Endothelial cell of umbilical vein (primary cell): Measurements from ENCODE around the gene PNPLA7. TPM values are rescaled to one million over a fixed set of nuclear protein-coding genes. Genes with fewer than 3 reads are reported as not detected.
A peak's percentile ranks its signal among the peaks of the same experiment; 100 is the strongest.
"Not testable (repeated sequence)": the region's sequence is repeated elsewhere in the genome, so short reads cannot be mapped to it uniquely, and the experiment has no call there.

ENCODE experiments used
- BruUV-seq: library from RNA; stranded (reverse); fragments of 400-500 nt; replicated peaks from 2 replicates; lab custom pipeline; 2021; lab: Mats Ljungman, UMichigan
- CTCF ChIA-PET: fragments of 300-600, 350-600 bp; sonication (Branson Sonifier 250); formaldehyde crosslinking; loops from one replicate; lab custom pipeline; 2021; ENCODE audit warnings: antibody characterized with exemption, inconsistent platforms; lab: Charles Lee
- POLR2A ChIA-PET: fragments of 300-600, 350-600 bp; sonication (Branson Sonifier 250); formaldehyde crosslinking; loops from one replicate; lab custom pipeline; 2021; ENCODE audit warnings: antibody characterized with exemption, inconsistent platforms; lab: Charles Lee
- DNase-seq: peaks from one replicate; pipeline ENCODE4 v3.0.0-alpha.2; 2011; ENCODE audit warnings: low read depth, low spot score
- FAIRE-seq: peaks from 2 replicates; lab custom pipeline; 2011; peaks lifted over from hg19 to GRCh38; lab: Jason Lieb, UNC
- H2AFZ ChIP-seq: 2 replicates; pipeline ENCODE4 v1.6.0; 2012; ENCODE audit warnings: low read depth, low read length, control low read depth, inconsistent platforms
- H3K27ac ChIP-seq: 2 replicates; pipeline ENCODE4 v1.5.1; 2011; ENCODE audit warnings: low read depth, mild to moderate bottlenecking, control low read depth, low read length, moderate library complexity; ENCODE audit not compliant: insufficient read depth
- H3K27me3 ChIP-seq, 2 experiments: 2 replicates each; pipeline versions ENCODE4 v1.6.0 to v1.6.1; 2011; ENCODE audit warnings: low read length in 2 of 2, mixed read lengths in 1 of 2; ENCODE audit not compliant: control insufficient read depth in 2 of 2, insufficient read depth in 2 of 2
- H3K36me3 ChIP-seq, 2 experiments: 2 replicates in 1 of 2; 3 replicates in 1 of 2; pipeline ENCODE4 v1.5.1; 2011; ENCODE audit warnings: low read length in 2 of 2, mild to moderate bottlenecking in 1 of 2, moderate library complexity in 1 of 2; ENCODE audit not compliant: control insufficient read depth in 2 of 2, insufficient read depth in 2 of 2; ENCODE audit errors: extremely low read depth in 1 of 2
- H3K4me1 ChIP-seq: 3 replicates; pipeline ENCODE4 v1.5.1; 2011; ENCODE audit warnings: mild to moderate bottlenecking, low read length; ENCODE audit not compliant: control insufficient read depth, insufficient read depth; ENCODE audit errors: extremely low read depth
- H3K4me2 ChIP-seq: 2 replicates; pipeline ENCODE4 v1.6.1; 2011; ENCODE audit warnings: low read length, control low read depth, mixed read lengths; ENCODE audit not compliant: insufficient read depth
- H3K4me3 ChIP-seq, 3 experiments: fragments of 200-600 bp in 1 of 3; sonication (generic), shearing (Covaris generic) in 1 of 3; replicated peaks in 1 of 3; 2 replicates each; pipeline ENCODE4 v1.5.1; 2011 to 2016; ENCODE audit warnings: control low read depth in 3 of 3, low read length in 3 of 3, mild to moderate bottlenecking in 2 of 3, inconsistent platforms in 1 of 3, low read depth in 1 of 3, moderate library complexity in 1 of 3; ENCODE audit not compliant: insufficient read depth in 1 of 3
- H3K79me2 ChIP-seq: 2 replicates; pipeline ENCODE4 v1.6.0; 2012; ENCODE audit warnings: low read length, inconsistent platforms; ENCODE audit not compliant: control insufficient read depth, insufficient read depth
- H3K9ac ChIP-seq: replicated peaks from 2 replicates; pipeline ENCODE3; 2011; ENCODE audit warnings: low read length, control low read depth; ENCODE audit not compliant: insufficient read depth; ENCODE audit errors: extremely low read depth
- H3K9me1 ChIP-seq: replicated peaks from 3 replicates; pipeline ENCODE4 v1.6.0; 2011; ENCODE audit warnings: mild to moderate bottlenecking, low read length; ENCODE audit not compliant: control insufficient read depth, insufficient read depth; ENCODE audit errors: extremely low read depth
- H3K9me3 ChIP-seq: replicated peaks from 2 replicates; pipeline ENCODE4 v1.5.1; 2012; ENCODE audit warnings: low read length, inconsistent platforms; ENCODE audit not compliant: control insufficient read depth, insufficient read depth
- H4K20me1 ChIP-seq: replicated peaks from 2 replicates; pipeline ENCODE3; 2011; ENCODE audit warnings: mild to moderate bottlenecking, low read length; ENCODE audit not compliant: control insufficient read depth, insufficient read depth; ENCODE audit errors: extremely low read depth
- CTCF ChIP-seq, 2 donors: IDR thresholded peaks; 1 replicate in 1 of 2; 2 replicates in 1 of 2; pipeline ENCODE4 v1.5.1; 2011; ENCODE audit warnings: low read length in 2 of 2, mild to moderate bottlenecking in 2 of 2, moderate library complexity in 2 of 2, control low read depth in 1 of 2, inconsistent platforms in 1 of 2, low read depth in 1 of 2; ENCODE audit not compliant: insufficient read depth in 1 of 2; ENCODE audit errors: extremely low read depth in 1 of 2
- EZH2 ChIP-seq: IDR thresholded peaks from 2 replicates; pipeline ENCODE4 v1.6.1; 2012; ENCODE audit warnings: borderline replicate concordance, low read depth, mild to moderate bottlenecking, moderate library complexity, low read length, inconsistent platforms; ENCODE audit not compliant: severe bottlenecking
- FOS ChIP-seq: IDR thresholded peaks from 2 replicates; pipeline ENCODE4 v1.6.1; 2011; ENCODE audit warnings: mild to moderate bottlenecking, low read length, moderate library complexity, borderline replicate concordance; ENCODE audit not compliant: insufficient read depth
- GATA2 ChIP-seq: IDR thresholded peaks from 2 replicates; pipeline ENCODE4 v1.7.0; 2011; ENCODE audit warnings: low read depth, mild to moderate bottlenecking, moderate library complexity, mixed read lengths, low read length; ENCODE audit not compliant: insufficient read length, insufficient read depth
- JUN ChIP-seq: IDR thresholded peaks from 2 replicates; pipeline ENCODE4 v1.6.1; 2011; ENCODE audit warnings: borderline replicate concordance, low read depth; ENCODE audit not compliant: insufficient read length, insufficient read depth
- MAX ChIP-seq: IDR thresholded peaks from 2 replicates; pipeline ENCODE4 v1.6.1; 2011; ENCODE audit not compliant: insufficient read depth, insufficient read length
- MYC ChIP-seq: IDR thresholded peaks from one replicate; pipeline ENCODE4 v1.6.1; 2011; ENCODE audit warnings: mild to moderate bottlenecking, low read depth, low read length
- POLR2A ChIP-seq: IDR thresholded peaks from 2 replicates; pipeline ENCODE4 v1.6.1; 2012; ENCODE audit warnings: low read depth, mild to moderate bottlenecking, control low read depth, low read length
- POLR2AphosphoS5 ChIP-seq: IDR thresholded peaks from 2 replicates; pipeline ENCODE4 v1.6.1; 2012; ENCODE audit warnings: low read depth, mild to moderate bottlenecking, control low read depth, low read length, moderate library complexity; ENCODE audit not compliant: insufficient read depth
- dilution Hi-C: fragments of 300-500 bp; cut with MboI; formaldehyde crosslinking; loops from one replicate; pipeline ENCODE4 v1.15.0; 2019; ENCODE audit warnings: low sequenced_read_pairs; ENCODE audit not compliant: extremely low pct_ligation_motif_present
- intact Hi-C: fragments of 100-400 bp; cut with micrococcal nuclease; formaldehyde crosslinking; loops from one replicate; pipeline ENCODE4 v1.10.0; 2022
- polyA plus RNA-seq, 4 experiments: library from polyadenylated mRNA; depleted of rRNA in 3 of 4; stranded (reverse) in 3 of 4; unstranded in 1 of 4; fragments of >200 nt; gene quantifications; 2 replicates each; pipeline versions ENCODE4 v1.2.1 to v1.2.3, GENCODE V29; 2011 to 2012; ENCODE audit warnings: missing spikeins in 1 of 4
- total RNA-seq: library from RNA; stranded (reverse); gene quantifications from 2 replicates; pipeline ENCODE4 v1.2.3, GENCODE V29; 2021

PNPLA7 gene
- total and polyA plus RNA-seq, 2 donors (not counting 3 experiments of a cell fraction or from before 2014, with no cell fraction given): 1.0 to 1.9 TPM

GRCh38 chr9:137550958-137551263 lies 709 bp upstream of the PNPLA7 start:
- dilution Hi-C loops, POLR2A ChIA-PET, H3K9me1 ChIP-seq, H3K9me3 ChIP-seq, H4K20me1 ChIP-seq, H3K27me3 ChIP-seq, H3K79me2 ChIP-seq, DNase-seq, CTCF ChIA-PET, BruUV-seq, FAIRE-seq, H3K4me1 ChIP-seq, H3K36me3 ChIP-seq: not testable (repeated sequence)
- H3K4me2 ChIP-seq: peak overlapping the region; percentile 84
- intact Hi-C loops: loop anchor here (1.0 to 2.0 kb wide), 2 partner anchors 39 to 68 kb away; partner anchors contain the start of genes EHMT1 and ZMYND19
- H3K27ac ChIP-seq: peak overlapping the region; percentile 49
- peak overlapping the region; percentile 54 to 64 (median 61) for H3K4me3 ChIP-seq
- H3K9ac ChIP-seq: peak overlapping the region; percentile 55
- H2AFZ ChIP-seq: peak overlapping the region; percentile 76

GRCh38 chr9:137547687-137548543 lies 2.3 kb downstream of the PNPLA7 start:
- Histone ChIP-seq H3K36me3 (no peaks in the 10 kb centered on the region), H3K9me1 (no peaks in the 10 kb centered on the region), H2AFZ (no peak overlapping the region), H3K4me1 (peaks cover 9% of the 10 kb centered on the region), H3K4me3 (no peak overlapping the region), H3K9me3 (no peaks in the 10 kb centered on the region), H3K27me3 (no peaks in the 10 kb centered on the region), H3K79me2 (peaks cover 5% of the 10 kb centered on the region), H3K27ac (no peak overlapping the region), H3K4me2 (no peak overlapping the region), H4K20me1 (no peaks in the 10 kb centered on the region), H3K9ac (no peak overlapping the region)
- intact Hi-C loops (no loop called here), dilution Hi-C loops (no loop called here)
- TF ChIP-seq FOS (no peak), CTCF (IDR thresholded peaks at IDR 0.05; ENCODE audit: extremely low read depth in 1 of 2, insufficient read depth in 1 of 2, low read depth in 1 of 2, low read length in 2 of 2) (no peak), MAX (no peak), JUN (no peak), EZH2 (no peak), POLR2A (no peak), MYC (no peak), GATA2 (no peak), POLR2AphosphoS5 (no peak)
- BruUV-seq: no TSS peak
- DNase-seq (no peak), FAIRE-seq (no peak)
- CTCF ChIA-PET: interaction anchor here (0.8 to 0.9 kb wide), 2 partner anchors 13 kb away, joined by 3 read pairs; no protein-coding TSS in a partner anchor
- POLR2A ChIA-PET: no interaction called here
